ENCODE results near the gene BCL10. TPM values are rescaled to one million over a fixed set of nuclear protein-coding genes. Genes with fewer than 3 reads are reported as not detected.
A peak's percentile ranks its signal among the peaks of the same experiment; 100 is the strongest.

The BCL10 gene
- polyA plus RNA-seq, 1 donor (not counting 4 experiments of a cell fraction or from before 2014, with no cell fraction given), result 22.4 TPM

GRCh38 chr1:85321237-85321964 is 45.0 kb upstream of the BCL10 start:
- Histone ChIP-seq H3K9me3 (ENCODE audit: control insufficient read depth, low read depth, low read length) (no peaks in the 10 kb centered on the region), H3K9ac (ENCODE audit: control insufficient read depth, extremely low read depth, insufficient read depth, low read length) (no peak overlapping the region), H3K4me3 (ENCODE audit: control insufficient read depth in 2 of 3, extremely low read depth in 1 of 3, insufficient read depth in 2 of 3, low read depth in 1 of 3, low read length in 3 of 3) (no peak overlapping the region), H3K4me2 (ENCODE audit: control insufficient read depth, extremely low read depth, insufficient read depth, low read depth, low read length) (peak overlapping the region; percentile 22), H4K20me1 (ENCODE audit: control insufficient read depth, extremely low read depth, insufficient read depth, low read length) (no peaks in the 10 kb centered on the region), H3K36me3 (ENCODE audit: control insufficient read depth in 2 of 2, extremely low read depth in 1 of 2, insufficient read depth in 2 of 2, low read length in 2 of 2) (no peaks in the 10 kb centered on the region), H3K9me1 (ENCODE audit: control insufficient read depth, extremely low read depth, insufficient read depth, low read length) (no peaks in the 10 kb centered on the region), H3K4me1 (ENCODE audit: control insufficient read depth, extremely low read depth, insufficient read depth, low read length) (peaks cover 69% of the 10 kb centered on the region), H3K27me3 (ENCODE audit: control insufficient read depth, extremely low read depth, insufficient read depth, low read length) (no peaks in the 10 kb centered on the region), H2AFZ (ENCODE audit: control insufficient read depth, low read length) (no peak overlapping the region), H3K27ac (ENCODE audit: control insufficient read depth, insufficient read depth, low read length) (peak overlapping the region; percentile 90), H3K79me2 (ENCODE audit: control insufficient read depth, insufficient read depth, low read length) (no peaks in the 10 kb centered on the region)
- DNase-seq (ENCODE audit: low read depth, low spot score), result no peak
- FAIRE-seq, result peak; percentile 86
- dilution Hi-C loops (cut with MboI; ENCODE audit: extremely low pct_ligation_motif_present, low sequenced_read_pairs), result no loop called here
- TF ChIP-seq CTCF (optimal IDR thresholded peaks at IDR 0.05 in 1 of 3, IDR thresholded peaks at IDR 0.05 in 1 of 3, conservative IDR thresholded peaks at IDR 0.05 in 1 of 3; ENCODE audit: extremely low read depth in 1 of 3, insufficient read depth in 2 of 3, low read length in 3 of 3) (no peak), EZH2 (IDR thresholded peaks at IDR 0.05; ENCODE audit: low read length) (no peak)

GRCh38 chr1:85320371-85321131 is 44.1 kb upstream of the BCL10 start:
- Histone ChIP-seq H3K79me2 (ENCODE audit: control insufficient read depth, insufficient read depth, low read length) (no peaks in the 10 kb centered on the region), H3K9ac (ENCODE audit: control insufficient read depth, extremely low read depth, insufficient read depth, low read length) (peak overlapping the region; percentile 74), H3K4me2 (ENCODE audit: control insufficient read depth, extremely low read depth, insufficient read depth, low read depth, low read length) (peak overlapping the region; percentile 86), H3K9me1 (ENCODE audit: control insufficient read depth, extremely low read depth, insufficient read depth, low read length) (no peaks in the 10 kb centered on the region), H2AFZ (ENCODE audit: control insufficient read depth, low read length) (peak overlapping the region; percentile 20), H3K9me3 (ENCODE audit: control insufficient read depth, low read depth, low read length) (no peaks in the 10 kb centered on the region), H3K27me3 (ENCODE audit: control insufficient read depth, extremely low read depth, insufficient read depth, low read length) (no peaks in the 10 kb centered on the region), H3K36me3 (ENCODE audit: control insufficient read depth in 2 of 2, extremely low read depth in 1 of 2, insufficient read depth in 2 of 2, low read length in 2 of 2) (no peaks in the 10 kb centered on the region), H4K20me1 (ENCODE audit: control insufficient read depth, extremely low read depth, insufficient read depth, low read length) (no peaks in the 10 kb centered on the region), H3K4me1 (ENCODE audit: control insufficient read depth, extremely low read depth, insufficient read depth, low read length) (peaks cover 68% of the 10 kb centered on the region), H3K27ac (ENCODE audit: control insufficient read depth, insufficient read depth, low read length) (peak overlapping the region; percentile 90), H3K4me3 (ENCODE audit: control insufficient read depth in 2 of 3, extremely low read depth in 1 of 3, insufficient read depth in 2 of 3, low read depth in 1 of 3, low read length in 3 of 3) (peak overlapping the region in 2 of 3 experiments; percentile 44 to 48)
- FAIRE-seq (peak; percentile 67), DNase-seq (ENCODE audit: low read depth, low spot score) (no peak)
- dilution Hi-C loops (cut with MboI; ENCODE audit: extremely low pct_ligation_motif_present, low sequenced_read_pairs), result no loop called here
- TF ChIP-seq EZH2 (IDR thresholded peaks at IDR 0.05; ENCODE audit: low read length), result no peak
- TF ChIP-seq CTCF (optimal IDR thresholded peaks at IDR 0.05 in 1 of 3, IDR thresholded peaks at IDR 0.05 in 1 of 3, conservative IDR thresholded peaks at IDR 0.05 in 1 of 3; ENCODE audit: extremely low read depth in 1 of 3, insufficient read depth in 2 of 3, low read length in 3 of 3), result no peak

Data from keratinocyte (primary cell).